CD4-positive, alpha-beta T cell treated with Interleukin-1 beta for 1 hour (primary cell): ENCODE results near the gene ATXN2L.
"Not testable (repeated sequence)": the region's sequence is repeated elsewhere in the genome, so short reads cannot be mapped to it uniquely, and the experiment has no call there.

Source experiments
- DNase-seq, 2 donors: peaks; one replicate each; pipeline ENCODE4 v3.0.0-alpha.2; 2020 to 2022

The ATXN2L gene, protein sequence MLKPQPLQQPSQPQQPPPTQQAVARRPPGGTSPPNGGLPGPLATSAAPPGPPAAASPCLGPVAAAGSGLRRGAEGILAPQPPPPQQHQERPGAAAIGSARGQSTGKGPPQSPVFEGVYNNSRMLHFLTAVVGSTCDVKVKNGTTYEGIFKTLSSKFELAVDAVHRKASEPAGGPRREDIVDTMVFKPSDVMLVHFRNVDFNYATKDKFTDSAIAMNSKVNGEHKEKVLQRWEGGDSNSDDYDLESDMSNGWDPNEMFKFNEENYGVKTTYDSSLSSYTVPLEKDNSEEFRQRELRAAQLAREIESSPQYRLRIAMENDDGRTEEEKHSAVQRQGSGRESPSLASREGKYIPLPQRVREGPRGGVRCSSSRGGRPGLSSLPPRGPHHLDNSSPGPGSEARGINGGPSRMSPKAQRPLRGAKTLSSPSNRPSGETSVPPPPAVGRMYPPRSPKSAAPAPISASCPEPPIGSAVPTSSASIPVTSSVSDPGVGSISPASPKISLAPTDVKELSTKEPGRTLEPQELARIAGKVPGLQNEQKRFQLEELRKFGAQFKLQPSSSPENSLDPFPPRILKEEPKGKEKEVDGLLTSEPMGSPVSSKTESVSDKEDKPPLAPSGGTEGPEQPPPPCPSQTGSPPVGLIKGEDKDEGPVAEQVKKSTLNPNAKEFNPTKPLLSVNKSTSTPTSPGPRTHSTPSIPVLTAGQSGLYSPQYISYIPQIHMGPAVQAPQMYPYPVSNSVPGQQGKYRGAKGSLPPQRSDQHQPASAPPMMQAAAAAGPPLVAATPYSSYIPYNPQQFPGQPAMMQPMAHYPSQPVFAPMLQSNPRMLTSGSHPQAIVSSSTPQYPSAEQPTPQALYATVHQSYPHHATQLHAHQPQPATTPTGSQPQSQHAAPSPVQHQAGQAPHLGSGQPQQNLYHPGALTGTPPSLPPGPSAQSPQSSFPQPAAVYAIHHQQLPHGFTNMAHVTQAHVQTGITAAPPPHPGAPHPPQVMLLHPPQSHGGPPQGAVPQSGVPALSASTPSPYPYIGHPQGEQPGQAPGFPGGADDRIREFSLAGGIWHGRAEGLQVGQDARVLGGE

GRCh38 chr16:28822520-28823290 is at the start of gene ATXN2L:
Gene ATXN2L, plus strand, starts transcription at chr16:28822999. Its CDS starts 261 bp downstream, at chr16:28823260.
- peak; percentile 93 to 94 for DNase-seq

- not testable (repeated sequence) for DNase-seq
Observed at GRCh38 chr16:28781697-28782096, 41.1 kb upstream of the ATXN2L start.

DNA sequence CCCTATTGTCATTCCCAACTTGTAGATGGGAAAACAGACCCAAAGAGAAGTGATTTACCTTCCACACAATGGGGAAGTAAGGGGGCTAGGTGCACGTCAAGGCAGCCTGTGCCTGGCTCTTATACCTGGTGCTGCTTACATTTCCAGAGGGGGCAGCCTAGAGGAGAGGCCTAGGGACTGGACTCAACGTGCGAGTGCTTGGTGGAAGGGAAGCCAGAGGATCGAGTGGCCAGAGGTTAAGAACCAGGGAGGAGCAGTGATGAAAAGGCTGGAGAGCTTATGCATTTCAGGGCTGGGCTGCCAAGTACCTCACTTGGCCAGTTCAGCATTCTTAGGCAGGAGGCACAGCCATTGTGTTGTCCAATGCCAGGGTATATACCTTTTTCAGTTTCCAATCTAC is 40.4 kb upstream of the ATXN2L start:
- not testable (repeated sequence) for DNase-seq

- DNase-seq: peak; percentile 76 to 77
Observed at GRCh38 chr16:28802235-28803019, 20.4 kb upstream of the ATXN2L start.

DNA sequence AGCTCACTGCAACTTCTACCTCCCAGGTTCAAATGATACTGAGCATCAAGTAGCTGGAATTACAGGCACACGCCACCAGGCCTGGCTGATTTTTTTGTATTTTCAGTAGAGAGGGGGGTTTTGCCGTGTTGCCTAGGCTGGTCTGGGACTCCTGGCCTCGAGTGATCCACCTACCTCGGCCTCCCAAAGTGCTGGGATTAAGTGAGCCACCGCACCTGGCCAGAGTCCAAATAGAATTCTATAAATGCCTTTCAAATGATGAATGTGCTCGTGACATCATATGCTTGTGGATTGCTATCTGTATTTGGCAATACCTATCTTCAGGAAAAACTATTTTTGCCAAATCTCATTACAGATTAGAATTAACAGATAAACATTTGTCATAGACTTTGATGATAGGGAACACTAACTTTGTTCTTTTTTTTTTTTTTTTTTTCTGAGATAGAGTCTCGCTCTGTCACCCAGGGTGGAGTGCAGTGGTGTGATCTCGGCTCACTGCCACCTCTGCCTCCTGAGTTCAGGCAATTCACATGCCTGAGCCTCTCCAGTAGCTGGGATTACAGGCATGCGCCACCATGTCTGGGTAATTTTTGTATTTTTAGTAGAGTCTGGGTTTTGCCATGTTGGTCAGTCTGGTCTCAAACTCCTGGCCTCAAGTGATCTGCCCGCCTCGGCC is 15.2 kb upstream of the ATXN2L start:
- not testable (repeated sequence) for DNase-seq

DNA sequence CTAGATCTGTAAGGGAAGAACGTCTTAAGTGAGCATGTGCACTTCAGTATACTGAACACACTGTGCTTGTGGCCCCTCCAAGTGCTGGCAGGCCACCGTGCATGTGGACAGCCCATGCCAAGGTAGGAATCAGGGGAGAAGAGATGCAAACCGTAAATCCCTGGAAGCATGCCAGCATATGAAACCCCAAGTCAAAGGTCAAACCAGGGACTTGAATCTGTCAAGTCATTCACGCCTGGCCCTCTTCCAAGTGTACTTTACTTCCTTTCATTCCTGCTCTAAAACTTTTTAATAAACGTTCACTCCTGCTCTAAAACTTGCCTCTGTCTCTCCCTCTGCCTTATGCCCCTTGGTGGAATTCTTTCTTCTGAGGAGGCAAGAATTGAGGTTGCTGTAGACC is 2.8 kb upstream of the ATXN2L start:
- peak in 1 of 2 donors; percentile 9 for DNase-seq

- DNase-seq: not testable (repeated sequence)
Observed at GRCh38 chr16:28820546-28820945, 2.3 kb upstream of the ATXN2L start.

- no peak for DNase-seq
Observed at GRCh38 chr16:28821874-28822519, 802 bp upstream of the ATXN2L start.

DNA sequence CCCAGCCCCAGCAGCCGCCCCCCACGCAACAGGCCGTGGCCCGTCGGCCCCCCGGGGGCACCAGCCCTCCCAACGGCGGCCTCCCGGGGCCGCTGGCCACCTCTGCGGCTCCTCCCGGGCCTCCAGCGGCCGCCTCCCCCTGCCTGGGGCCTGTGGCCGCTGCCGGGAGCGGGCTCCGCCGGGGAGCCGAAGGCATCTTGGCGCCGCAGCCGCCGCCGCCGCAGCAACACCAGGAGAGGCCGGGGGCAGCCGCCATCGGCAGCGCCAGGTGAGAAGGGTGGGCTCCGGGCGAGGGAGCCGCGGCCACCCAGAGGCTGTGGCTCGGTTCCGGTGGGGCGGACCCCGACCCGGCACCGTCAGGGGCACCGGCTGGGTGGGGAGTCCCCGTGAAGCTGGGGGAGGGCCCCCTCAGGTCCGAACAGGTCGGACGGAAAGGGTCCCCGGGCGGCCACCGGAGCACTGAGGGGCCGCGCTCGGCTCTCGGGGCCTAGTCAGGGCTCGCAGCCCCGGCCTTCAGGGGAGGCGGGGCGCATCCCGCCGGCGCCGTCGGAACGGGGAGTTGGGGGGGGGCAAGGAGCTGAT is 583 bp downstream of the ATXN2L start:
- no peak for DNase-seq

GRCh38 chr16:28823873-28824716 is 1.3 kb downstream of the ATXN2L start:
- peak; percentile 95 to 96 for DNase-seq

GRCh38 chr16:28824717-28824973 is 1.8 kb downstream of the ATXN2L start:
- DNase-seq: no peak

DNA sequence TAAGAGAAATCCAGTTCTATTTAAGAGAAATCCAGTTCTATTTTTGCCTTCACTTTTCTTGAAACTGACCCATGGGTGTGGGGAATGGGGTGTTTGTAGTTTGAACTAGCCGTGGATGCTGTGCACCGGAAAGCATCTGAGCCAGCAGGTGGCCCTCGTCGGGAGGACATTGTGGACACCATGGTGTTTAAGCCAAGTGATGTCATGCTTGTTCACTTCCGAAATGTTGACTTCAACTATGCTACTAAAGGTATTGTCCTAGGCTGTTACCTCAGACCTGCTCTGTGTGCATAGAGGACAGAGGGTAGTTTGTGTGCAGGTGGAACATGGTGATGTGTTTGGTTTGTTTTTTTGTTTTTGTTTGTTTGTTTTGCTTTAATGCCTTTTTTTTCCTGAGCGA is 3.3 kb downstream of the ATXN2L start:
- DNase-seq: no peak

DNA sequence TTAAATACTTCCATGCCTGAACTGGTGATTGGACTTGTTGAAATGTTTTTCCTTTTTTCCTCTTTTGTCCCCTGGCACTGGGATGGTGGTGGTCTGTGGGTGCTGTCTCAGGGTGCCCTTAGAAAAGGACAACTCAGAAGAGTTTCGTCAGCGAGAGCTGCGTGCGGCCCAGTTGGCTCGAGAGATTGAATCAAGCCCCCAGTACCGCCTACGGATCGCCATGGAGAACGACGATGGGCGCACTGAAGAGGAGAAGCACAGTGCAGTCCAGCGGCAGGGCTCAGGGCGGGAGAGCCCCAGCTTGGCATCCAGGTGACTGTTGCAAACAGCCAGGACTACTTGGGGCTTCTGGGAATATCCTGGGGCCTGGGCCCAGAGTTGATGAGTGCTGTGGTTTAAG is 6.9 kb downstream of the ATXN2L start:
- DNase-seq: no peak

DNA sequence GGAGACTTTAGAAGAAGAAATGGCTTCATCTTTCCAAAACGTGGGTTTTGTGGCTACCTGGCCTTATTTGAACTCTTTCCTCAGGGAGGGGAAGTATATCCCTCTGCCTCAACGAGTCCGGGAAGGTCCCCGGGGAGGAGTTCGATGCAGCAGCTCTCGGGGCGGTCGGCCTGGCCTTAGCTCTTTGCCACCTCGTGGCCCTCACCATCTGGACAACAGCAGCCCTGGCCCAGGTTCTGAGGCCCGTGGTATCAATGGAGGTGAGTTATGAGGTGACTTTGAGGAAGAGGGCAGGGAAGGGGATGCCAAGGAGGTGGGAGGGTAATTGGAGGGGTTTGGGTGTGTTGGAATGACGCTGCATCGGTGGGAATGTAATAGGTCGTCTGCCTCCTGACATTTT is 7.7 kb downstream of the ATXN2L start:
- no peak for DNase-seq

GRCh38 chr16:28834349-28834748 is 11.6 kb downstream of the ATXN2L start:
- no peak for DNase-seq

DNA sequence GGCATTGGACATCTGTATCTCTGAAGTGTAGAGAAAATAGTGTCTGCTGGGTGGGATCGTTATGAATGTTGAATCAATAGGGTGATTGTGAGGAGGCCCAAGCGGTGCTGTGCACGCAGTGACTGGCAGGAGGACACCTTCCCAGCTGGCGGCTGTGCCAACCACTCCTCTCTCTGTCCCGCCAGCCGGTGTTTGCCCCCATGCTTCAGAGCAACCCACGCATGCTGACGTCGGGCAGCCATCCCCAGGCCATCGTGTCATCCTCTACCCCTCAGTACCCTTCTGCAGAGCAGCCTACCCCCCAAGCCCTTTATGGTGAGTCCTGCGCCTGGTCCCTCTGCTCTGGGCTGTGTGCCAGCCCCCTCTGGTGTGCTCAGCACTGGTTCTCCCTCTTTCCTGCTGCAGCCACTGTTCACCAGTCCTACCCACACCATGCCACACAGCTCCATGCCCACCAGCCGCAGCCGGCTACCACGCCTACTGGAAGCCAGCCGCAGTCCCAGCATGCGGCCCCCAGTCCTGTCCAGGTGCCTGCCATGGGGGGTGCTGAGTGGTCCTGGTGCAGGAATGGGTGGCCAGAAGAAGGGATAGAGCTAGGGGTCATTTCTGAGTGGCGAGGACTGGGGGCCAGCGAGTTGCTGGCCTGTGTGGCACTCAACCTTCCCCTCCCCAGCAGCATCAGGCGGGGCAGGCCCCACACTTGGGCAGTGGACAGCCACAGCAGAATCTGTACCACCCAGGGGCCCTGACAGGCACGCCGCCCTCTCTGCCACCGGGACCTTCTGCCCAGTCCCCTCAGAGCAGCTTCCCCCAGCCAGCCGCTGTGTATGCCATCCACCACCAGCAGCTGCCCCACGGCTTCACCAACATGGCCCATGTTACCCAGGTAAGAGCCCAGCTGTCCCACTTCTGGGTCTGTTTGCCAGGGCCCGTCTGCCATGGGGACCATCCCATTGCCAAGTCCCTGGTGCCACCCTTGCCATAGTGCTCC is 12.4 kb downstream of the ATXN2L start:
- DNase-seq: no peak

DNA sequence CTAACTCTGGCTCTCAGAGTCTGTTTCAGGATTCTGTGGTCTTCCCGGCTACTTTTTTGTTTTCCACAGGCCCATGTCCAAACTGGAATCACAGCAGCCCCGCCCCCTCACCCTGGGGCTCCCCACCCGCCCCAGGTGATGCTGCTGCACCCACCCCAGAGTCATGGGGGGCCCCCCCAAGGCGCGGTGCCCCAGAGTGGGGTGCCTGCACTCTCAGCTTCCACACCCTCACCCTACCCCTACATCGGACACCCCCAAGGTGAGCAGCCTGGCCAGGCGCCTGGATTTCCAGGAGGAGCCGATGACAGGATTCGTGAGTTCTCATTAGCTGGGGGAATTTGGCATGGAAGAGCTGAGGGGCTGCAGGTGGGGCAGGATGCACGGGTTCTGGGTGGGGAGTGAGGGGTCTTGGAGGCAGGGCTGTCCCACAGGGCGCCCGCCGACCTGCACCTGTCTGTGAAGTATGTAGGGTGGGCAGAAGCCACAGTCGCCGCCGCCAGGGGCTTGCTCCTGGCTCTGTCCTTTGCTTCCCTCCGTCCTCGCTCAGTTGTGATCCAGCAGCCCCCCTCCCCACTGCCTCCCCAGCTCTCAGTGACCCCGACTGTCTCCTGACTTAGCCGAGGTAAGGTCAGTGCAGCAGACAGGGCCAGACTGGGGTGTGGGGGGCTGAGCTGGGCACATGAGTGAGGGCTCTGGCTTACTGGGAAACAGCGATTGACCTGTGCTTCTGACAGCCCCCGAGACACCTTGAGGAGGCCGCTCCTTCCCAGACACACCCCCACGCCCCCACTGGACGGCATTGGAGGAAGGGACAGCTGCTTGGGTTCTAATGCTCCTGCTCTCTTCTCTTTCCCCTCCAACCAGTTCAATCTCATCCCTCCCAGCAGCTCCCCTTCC is 13.3 kb downstream of the ATXN2L start:
- DNase-seq: no peak
